ES-I3 (cell line): Measurements from ENCODE around the gene TUBA3E.
"Not testable (repeated sequence)": the region's sequence is repeated elsewhere in the genome, so short reads cannot be mapped to it uniquely, and the experiment has no call there.

Source experiments
- H3K36me3 ChIP-seq: 2 replicates; pipeline ENCODE4 v1.6.1; 2013; ENCODE audit warnings: mild to moderate bottlenecking, low read length, control low read depth, moderate library complexity; ENCODE audit not compliant: insufficient read depth
- H3K4me1 ChIP-seq: 2 replicates; pipeline ENCODE4 v1.6.1; 2013; ENCODE audit warnings: mild to moderate bottlenecking, control low read depth, low read length; ENCODE audit not compliant: insufficient read depth
- H3K9ac ChIP-seq: 2 replicates; pipeline ENCODE4 v1.6.1; 2013; ENCODE audit warnings: low read depth, mild to moderate bottlenecking, low read length, moderate library complexity
- H3K9me3 ChIP-seq: 2 replicates; pipeline ENCODE4 v1.6.1; 2013; ENCODE audit warnings: mild to moderate bottlenecking, low read length, moderate library complexity; ENCODE audit not compliant: control insufficient read depth, insufficient read depth

TUBA3E gene

GRCh38 chr2:130207051-130207450, 8.8 kb upstream of the TUBA3E start:
- H3K36me3 ChIP-seq, H3K9me3 ChIP-seq, H3K9ac ChIP-seq, H3K4me1 ChIP-seq: not testable (repeated sequence)

DNA sequence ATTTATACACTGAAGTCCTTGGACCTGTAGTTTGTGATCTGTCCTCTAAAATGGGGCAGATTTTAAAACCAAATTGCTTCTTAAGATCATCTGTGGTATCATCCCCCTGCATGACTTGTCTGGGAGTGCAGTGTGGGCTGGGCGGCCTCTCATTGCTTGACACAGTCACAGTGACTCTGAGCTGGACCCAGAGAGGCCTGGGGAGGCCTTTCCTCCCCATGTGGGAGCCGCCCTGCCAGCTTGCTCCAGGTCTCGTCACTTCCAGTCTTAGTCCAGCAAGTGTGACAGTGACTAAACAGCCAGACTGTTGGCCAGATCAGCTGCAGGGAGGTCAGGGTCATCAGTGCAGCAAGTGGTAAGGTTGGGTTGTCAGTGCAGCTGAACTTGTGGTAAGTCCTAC, 4.9 kb upstream of the TUBA3E start:
- not testable (repeated sequence) for H3K36me3 ChIP-seq, H3K9me3 ChIP-seq, H3K4me1 ChIP-seq, H3K9ac ChIP-seq

DNA sequence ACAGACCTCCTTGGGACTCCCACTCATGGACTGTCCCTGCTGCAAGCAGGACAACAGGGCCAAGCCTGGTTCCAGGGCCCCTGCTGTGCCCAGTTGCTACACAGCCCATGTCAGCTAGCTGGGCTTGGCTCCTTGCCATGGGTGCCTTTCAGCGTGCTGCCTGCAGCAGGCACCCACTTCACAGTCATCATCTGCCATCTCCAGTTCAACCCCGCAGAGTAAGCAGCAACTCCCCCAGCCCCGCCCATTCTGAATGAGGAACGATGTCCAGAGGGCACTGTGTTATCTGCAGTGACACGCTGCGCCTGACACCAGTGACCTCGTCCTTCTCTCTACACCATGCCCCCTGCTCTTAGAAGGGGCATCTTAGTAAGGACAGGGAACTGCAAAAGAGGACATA, 4.3 kb upstream of the TUBA3E start:
- not testable (repeated sequence) for H3K9me3 ChIP-seq, H3K9ac ChIP-seq, H3K36me3 ChIP-seq, H3K4me1 ChIP-seq

GRCh38 chr2:130196052-130196451, 2.2 kb downstream of the TUBA3E start:
- H3K4me1 ChIP-seq, H3K36me3 ChIP-seq, H3K9ac ChIP-seq, H3K9me3 ChIP-seq: not testable (repeated sequence)

DNA sequence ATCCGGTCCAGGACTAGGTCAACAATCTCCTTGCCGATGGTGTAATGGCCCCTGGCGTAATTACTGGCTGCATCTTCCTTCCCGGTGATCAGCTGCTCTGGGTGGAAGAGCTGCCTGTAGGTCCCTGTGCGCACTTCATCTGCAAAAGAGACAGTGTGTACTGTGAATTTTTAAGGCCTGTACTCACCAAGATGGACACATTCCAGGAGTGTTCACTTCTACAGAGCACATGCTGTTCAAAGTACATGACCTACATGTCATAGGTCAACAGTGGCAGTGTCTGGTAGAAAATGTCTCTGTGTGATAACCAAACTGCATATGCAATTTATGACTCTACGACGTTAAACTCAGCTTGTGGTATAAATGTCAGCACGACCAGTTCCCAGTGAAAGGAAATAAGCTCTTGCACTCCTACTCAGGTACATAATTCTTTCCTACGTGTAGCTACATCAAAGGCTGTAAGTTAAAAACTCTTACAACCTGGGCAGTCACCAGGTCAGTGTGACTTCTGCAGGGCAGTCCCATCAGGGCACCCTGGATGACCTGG, 3.1 kb downstream of the TUBA3E start:
- H3K4me1 ChIP-seq, H3K36me3 ChIP-seq, H3K9me3 ChIP-seq, H3K9ac ChIP-seq: not testable (repeated sequence)

DNA sequence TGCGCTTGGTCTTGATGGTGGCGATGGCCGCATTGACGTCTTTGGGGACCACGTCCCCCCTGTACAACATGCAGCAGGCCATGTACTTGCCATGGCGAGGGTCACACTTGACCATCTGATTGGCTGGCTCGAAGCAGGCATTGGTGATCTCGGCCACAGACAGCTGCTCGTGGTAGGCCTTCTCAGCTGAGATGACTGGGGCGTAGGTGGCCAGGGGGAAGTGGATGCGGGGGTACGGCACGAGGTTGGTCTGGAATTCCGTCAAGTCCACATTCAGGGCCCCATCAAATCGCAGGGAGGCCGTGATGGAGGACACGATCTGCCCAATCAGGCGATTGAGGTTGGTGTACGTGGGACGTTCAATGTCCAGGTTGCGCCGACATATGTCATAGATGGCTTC, 4.4 kb downstream of the TUBA3E start:
- not testable (repeated sequence) for H3K9ac ChIP-seq, H3K36me3 ChIP-seq, H3K4me1 ChIP-seq, H3K9me3 ChIP-seq

DNA sequence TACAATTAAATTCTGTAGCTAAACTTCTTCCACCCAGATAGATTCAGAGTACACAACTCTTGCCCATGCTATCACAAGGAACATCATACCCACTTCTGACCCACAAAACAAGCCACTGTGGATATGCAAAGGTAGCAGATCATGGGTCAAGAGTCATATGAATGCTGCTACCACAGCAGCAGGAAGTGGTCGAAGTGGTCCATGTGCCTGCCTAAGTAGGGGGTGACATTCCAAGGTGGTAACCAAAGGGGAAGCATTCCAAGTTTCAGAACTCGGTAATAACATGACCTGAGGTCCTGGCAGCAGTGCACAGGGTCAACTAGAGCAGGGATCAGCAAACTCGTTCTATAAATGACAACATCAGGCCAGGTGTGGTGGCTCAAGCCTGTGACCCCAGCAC, 5.8 kb downstream of the TUBA3E start:
- not testable (repeated sequence) for H3K36me3 ChIP-seq, H3K9ac ChIP-seq, H3K9me3 ChIP-seq, H3K4me1 ChIP-seq

- H3K36me3 ChIP-seq, H3K4me1 ChIP-seq, H3K9ac ChIP-seq, H3K9me3 ChIP-seq: not testable (repeated sequence)
Measured at GRCh38 chr2:130191319-130191718, 6.9 kb downstream of the TUBA3E start.

GRCh38 chr2:130190237-130190636, 8.0 kb downstream of the TUBA3E start:
- Histone ChIP-seq H3K9ac (no peak overlapping the region), H3K9me3 (no peaks in the 10 kb centered on the region), H3K4me1 (peaks cover 6% of the 10 kb centered on the region; the same call in 1 of the 2 replicates), H3K36me3 (no peaks in the 10 kb centered on the region)

DNA sequence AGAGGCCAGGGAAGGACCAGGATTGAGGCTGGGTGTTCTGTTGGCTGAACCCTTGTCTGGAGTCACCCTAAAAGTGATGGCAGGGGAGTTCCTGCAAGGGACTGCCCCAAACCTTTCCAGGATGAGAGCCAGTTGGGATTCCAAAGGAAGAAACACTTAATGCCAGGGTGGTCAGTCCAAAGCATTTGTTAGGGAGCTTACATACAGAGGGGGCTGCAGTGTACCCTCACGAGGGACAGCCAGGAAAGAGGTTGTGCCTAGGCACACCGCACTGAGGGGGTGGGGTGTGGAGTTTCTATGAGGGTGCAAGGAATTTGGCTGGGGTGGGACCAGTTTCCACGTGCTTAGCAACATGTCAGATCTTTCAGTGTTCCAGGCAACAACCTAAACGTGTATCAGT, 9.3 kb downstream of the TUBA3E start:
- not testable (repeated sequence) for H3K36me3 ChIP-seq, H3K9ac ChIP-seq, H3K4me1 ChIP-seq, H3K9me3 ChIP-seq

- H3K4me1 ChIP-seq, H3K9ac ChIP-seq, H3K36me3 ChIP-seq, H3K9me3 ChIP-seq: not testable (repeated sequence)
Measured at GRCh38 chr2:130187859-130188792, 10.1 kb downstream of the TUBA3E start.

DNA sequence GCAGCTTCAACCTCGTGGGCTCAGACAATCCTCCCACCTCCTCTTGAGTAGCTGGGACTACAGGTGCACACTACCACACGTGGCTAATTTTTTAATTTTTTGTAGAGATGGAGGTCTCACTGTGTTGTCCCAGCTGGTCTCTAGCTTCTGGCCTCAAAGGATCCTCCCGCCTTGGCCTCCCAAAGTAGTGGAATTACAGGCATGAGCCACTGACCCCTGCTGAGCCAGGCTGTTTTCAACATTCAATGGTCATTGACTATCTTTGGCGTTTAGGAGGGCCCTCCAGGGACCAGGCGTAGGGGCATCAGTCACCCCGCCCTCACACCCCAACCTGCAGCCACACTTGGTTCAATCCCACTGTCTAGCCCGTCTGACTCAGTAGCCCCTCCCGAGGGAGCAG, 11.0 kb downstream of the TUBA3E start:
- Histone ChIP-seq H3K36me3 (no peaks in the 10 kb centered on the region), H3K9me3 (no peaks in the 10 kb centered on the region), H3K9ac (no peak overlapping the region), H3K4me1 (peaks cover 6% of the 10 kb centered on the region; the same call in 1 of the 2 replicates)

DNA sequence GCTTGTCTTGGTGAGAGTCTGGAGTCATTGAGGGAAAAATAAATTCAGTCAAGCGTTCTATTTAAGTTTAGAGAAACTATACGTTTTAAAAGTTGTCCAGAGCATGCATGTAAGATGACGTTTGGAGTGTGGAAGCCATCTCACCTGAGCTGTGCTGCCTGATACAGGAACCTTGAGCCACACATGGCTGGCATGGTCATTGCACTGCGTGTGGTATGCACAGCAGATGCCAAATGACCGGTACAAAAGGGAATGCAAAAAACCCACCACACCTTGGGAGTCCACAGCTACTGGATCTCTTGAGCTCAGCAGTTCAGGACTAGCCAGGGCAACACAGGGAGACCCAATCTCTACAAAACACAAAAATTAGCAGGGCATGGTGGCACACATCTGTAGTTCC, 11.8 kb downstream of the TUBA3E start:
- H3K36me3 ChIP-seq = no peaks in the 10 kb centered on the region
- no peaks in the 10 kb centered on the region for H3K9me3 ChIP-seq
- H3K9ac ChIP-seq = no peak overlapping the region
- H3K4me1 ChIP-seq = peaks cover 6% of the 10 kb centered on the region; the same call in 1 of the 2 replicates

- Histone ChIP-seq H3K9me3 (no peaks in the 10 kb centered on the region), H3K4me1 (peaks cover 6% of the 10 kb centered on the region; the same call in 1 of the 2 replicates), H3K9ac (no peak overlapping the region), H3K36me3 (no peaks in the 10 kb centered on the region)
Measured at GRCh38 chr2:130185896-130186295, 12.3 kb downstream of the TUBA3E start.

- Histone ChIP-seq H3K9me3 (no peaks in the 10 kb centered on the region), H3K9ac (no peak overlapping the region), H3K36me3 (no peaks in the 10 kb centered on the region), H3K4me1 (peaks cover 6% of the 10 kb centered on the region; the same call in 1 of the 2 replicates)
Measured at GRCh38 chr2:130185436-130185835, 12.8 kb downstream of the TUBA3E start.
